ENCODE data around the gene BACE2. TPM values are rescaled to one million over a fixed set of nuclear protein-coding genes. Genes with fewer than 3 reads are reported as not detected.
A peak's percentile ranks its signal among the peaks of the same experiment; 100 is the strongest.
"Not testable (repeated sequence)": the region's sequence is repeated elsewhere in the genome, so short reads cannot be mapped to it uniquely, and the experiment has no call there.

The BACE2 gene
- total and polyA plus RNA-seq, 4 donors, result 9.2 to 36.0 (median 28.2) TPM

- Histone ChIP-seq H3K4me1 (ENCODE audit: control insufficient read depth, insufficient read depth, low read length) (no peaks in the 10 kb centered on the region), H3K4me3 (ENCODE audit: low read depth, low read length) (no peak overlapping the region), H3K27me3 (ENCODE audit: control insufficient read depth, insufficient read depth, low read length) (no peaks in the 10 kb centered on the region), H3K36me3 (ENCODE audit: control insufficient read depth, insufficient read depth, low read length) (no peaks in the 10 kb centered on the region), H3K9me3 (ENCODE audit: control insufficient read depth, insufficient read depth, low read length) (no peaks in the 10 kb centered on the region), H3K27ac (ENCODE audit: low read depth, low read length) (no peak overlapping the region)
- WGBS (ENCODE audit: insufficient coverage), result 94% methylated on average over 1 of the region's 6 CpGs
- DNase-seq (ENCODE audit: low read depth in 4 of 6, low spot score in 6 of 6), result no peak
Measured at GRCh38 chr21:41188486-41189149, 20.7 kb downstream of the BACE2 start.

GRCh38 chr21:41189150-41189745, 21.3 kb downstream of the BACE2 start:
- no peaks in the 10 kb centered on the region for H3K9me3 ChIP-seq (ENCODE audit: control insufficient read depth, insufficient read depth, low read length)
- no peak for DNase-seq (ENCODE audit: low read depth in 4 of 6, low spot score in 6 of 6)
- H3K4me1 ChIP-seq (ENCODE audit: control insufficient read depth, insufficient read depth, low read length), result no peaks in the 10 kb centered on the region
- no peaks in the 10 kb centered on the region for H3K27me3 ChIP-seq (ENCODE audit: control insufficient read depth, insufficient read depth, low read length)
- H3K36me3 ChIP-seq (ENCODE audit: control insufficient read depth, insufficient read depth, low read length), result no peaks in the 10 kb centered on the region
- no peak overlapping the region for H3K27ac ChIP-seq (ENCODE audit: low read depth, low read length)
- H3K4me3 ChIP-seq (ENCODE audit: low read depth, low read length), result no peak overlapping the region
- 86% methylated on average over 1 of the region's 1 CpG for WGBS (ENCODE audit: insufficient coverage)

- not testable (repeated sequence) for H3K4me1 ChIP-seq (ENCODE audit: control insufficient read depth, insufficient read depth, low read length); H3K4me3 ChIP-seq (ENCODE audit: low read depth, low read length); H3K27ac ChIP-seq (ENCODE audit: low read depth, low read length); H3K36me3 ChIP-seq (ENCODE audit: control insufficient read depth, insufficient read depth, low read length); H3K27me3 ChIP-seq (ENCODE audit: control insufficient read depth, insufficient read depth, low read length); H3K9me3 ChIP-seq (ENCODE audit: control insufficient read depth, insufficient read depth, low read length); DNase-seq (ENCODE audit: low read depth in 4 of 6, low spot score in 6 of 6)
- 92% methylated on average over 1 of the region's 4 CpGs for WGBS (ENCODE audit: insufficient coverage)
Measured at GRCh38 chr21:41192552-41192951, 24.6 kb downstream of the BACE2 start.

GRCh38 chr21:41195311-41195710, 27.4 kb downstream of the BACE2 start:
- no peak for DNase-seq (ENCODE audit: low read depth in 4 of 6, low spot score in 6 of 6)
- no peaks in the 10 kb centered on the region for H3K4me1 ChIP-seq (ENCODE audit: control insufficient read depth, insufficient read depth, low read length)
- no peak overlapping the region for H3K27ac ChIP-seq (ENCODE audit: low read depth, low read length)
- WGBS (ENCODE audit: insufficient coverage), result 75% methylated on average over 3 of the region's 5 CpGs
- no peaks in the 10 kb centered on the region for H3K36me3 ChIP-seq (ENCODE audit: control insufficient read depth, insufficient read depth, low read length)
- H3K27me3 ChIP-seq (ENCODE audit: control insufficient read depth, insufficient read depth, low read length), result no peaks in the 10 kb centered on the region
- no peak overlapping the region for H3K4me3 ChIP-seq (ENCODE audit: low read depth, low read length)
- H3K9me3 ChIP-seq (ENCODE audit: control insufficient read depth, insufficient read depth, low read length), result no peaks in the 10 kb centered on the region

- no CpG with 5 or more reads among the region's 5 CpGs for WGBS (ENCODE audit: insufficient coverage)
- H3K4me1 ChIP-seq (ENCODE audit: control insufficient read depth, insufficient read depth, low read length), result no peaks in the 10 kb centered on the region
- no peaks in the 10 kb centered on the region for H3K36me3 ChIP-seq (ENCODE audit: control insufficient read depth, insufficient read depth, low read length)
- no peaks in the 10 kb centered on the region for H3K9me3 ChIP-seq (ENCODE audit: control insufficient read depth, insufficient read depth, low read length)
- no peak overlapping the region for H3K27ac ChIP-seq (ENCODE audit: low read depth, low read length)
- H3K27me3 ChIP-seq (ENCODE audit: control insufficient read depth, insufficient read depth, low read length), result no peaks in the 10 kb centered on the region
- no peak overlapping the region for H3K4me3 ChIP-seq (ENCODE audit: low read depth, low read length)
- DNase-seq (ENCODE audit: low read depth in 4 of 6, low spot score in 6 of 6), result no peak
Measured at GRCh38 chr21:41196993-41197392, 29.0 kb downstream of the BACE2 start.

- no CpG with 5 or more reads among the region's 2 CpGs for WGBS (ENCODE audit: insufficient coverage)
- H3K9me3 ChIP-seq (ENCODE audit: control insufficient read depth, insufficient read depth, low read length), result no peaks in the 10 kb centered on the region
- no peaks in the 10 kb centered on the region for H3K36me3 ChIP-seq (ENCODE audit: control insufficient read depth, insufficient read depth, low read length)
- H3K27me3 ChIP-seq (ENCODE audit: control insufficient read depth, insufficient read depth, low read length), result no peaks in the 10 kb centered on the region
- no peak overlapping the region for H3K4me3 ChIP-seq (ENCODE audit: low read depth, low read length)
- no peaks in the 10 kb centered on the region for H3K4me1 ChIP-seq (ENCODE audit: control insufficient read depth, insufficient read depth, low read length)
- DNase-seq (ENCODE audit: low read depth in 4 of 6, low spot score in 6 of 6), result no peak
- no peak overlapping the region for H3K27ac ChIP-seq (ENCODE audit: low read depth, low read length)
Measured at GRCh38 chr21:41197582-41197981, 29.6 kb downstream of the BACE2 start.

- DNase-seq (ENCODE audit: low read depth in 4 of 6, low spot score in 6 of 6), result not testable (repeated sequence)
Measured at GRCh38 chr21:41198647-41199046, 30.7 kb downstream of the BACE2 start.

GRCh38 chr21:41199123-41199522, 31.2 kb downstream of the BACE2 start:
- no peak overlapping the region for H3K27ac ChIP-seq (ENCODE audit: low read depth, low read length)
- no peaks in the 10 kb centered on the region for H3K27me3 ChIP-seq (ENCODE audit: control insufficient read depth, insufficient read depth, low read length)
- no peaks in the 10 kb centered on the region for H3K36me3 ChIP-seq (ENCODE audit: control insufficient read depth, insufficient read depth, low read length)
- H3K4me3 ChIP-seq (ENCODE audit: low read depth, low read length), result no peak overlapping the region
- H3K4me1 ChIP-seq (ENCODE audit: control insufficient read depth, insufficient read depth, low read length), result peaks cover 2% of the 10 kb centered on the region
- WGBS (ENCODE audit: insufficient coverage), result 82% methylated on average over 7 of the region's 10 CpGs
- no peaks in the 10 kb centered on the region for H3K9me3 ChIP-seq (ENCODE audit: control insufficient read depth, insufficient read depth, low read length)
- no peak for DNase-seq (ENCODE audit: low read depth in 4 of 6, low spot score in 6 of 6)

More at GRCh38 chr21:41198647-41199046, 30.7 kb downstream of the BACE2 start:
- no CpG with 5 or more reads among the region's 5 CpGs for WGBS (ENCODE audit: insufficient coverage)
- not testable (repeated sequence) for H3K9me3 ChIP-seq (ENCODE audit: control insufficient read depth, insufficient read depth, low read length); H3K4me3 ChIP-seq (ENCODE audit: low read depth, low read length); H3K4me1 ChIP-seq (ENCODE audit: control insufficient read depth, insufficient read depth, low read length); H3K27me3 ChIP-seq (ENCODE audit: control insufficient read depth, insufficient read depth, low read length); H3K27ac ChIP-seq (ENCODE audit: low read depth, low read length); H3K36me3 ChIP-seq (ENCODE audit: control insufficient read depth, insufficient read depth, low read length)

GRCh38 chr21:41199588-41199987, 31.6 kb downstream of the BACE2 start:
- Histone ChIP-seq H3K9me3 (ENCODE audit: control insufficient read depth, insufficient read depth, low read length) (no peaks in the 10 kb centered on the region), H3K4me3 (ENCODE audit: low read depth, low read length) (no peak overlapping the region), H3K4me1 (ENCODE audit: control insufficient read depth, insufficient read depth, low read length) (peaks cover 4% of the 10 kb centered on the region), H3K27ac (ENCODE audit: low read depth, low read length) (no peak overlapping the region), H3K36me3 (ENCODE audit: control insufficient read depth, insufficient read depth, low read length) (no peaks in the 10 kb centered on the region), H3K27me3 (ENCODE audit: control insufficient read depth, insufficient read depth, low read length) (no peaks in the 10 kb centered on the region)
- WGBS (ENCODE audit: insufficient coverage), result 98% methylated on average over 4 of the region's 10 CpGs
- DNase-seq (ENCODE audit: low read depth in 4 of 6, low spot score in 6 of 6), result no peak

GRCh38 chr21:41201385-41201784, 33.4 kb downstream of the BACE2 start:
- H3K27me3 ChIP-seq (ENCODE audit: control insufficient read depth, insufficient read depth, low read length), result no peaks in the 10 kb centered on the region
- no peaks in the 10 kb centered on the region for H3K9me3 ChIP-seq (ENCODE audit: control insufficient read depth, insufficient read depth, low read length)
- no peak overlapping the region for H3K4me3 ChIP-seq (ENCODE audit: low read depth, low read length)
- no peak overlapping the region for H3K27ac ChIP-seq (ENCODE audit: low read depth, low read length)
- H3K4me1 ChIP-seq (ENCODE audit: control insufficient read depth, insufficient read depth, low read length), result peaks cover 4% of the 10 kb centered on the region
- WGBS (ENCODE audit: insufficient coverage), result 69% methylated on average over 4 of the region's 5 CpGs
- peak in 1 of 6 donors; percentile 34 for DNase-seq (ENCODE audit: low read depth in 4 of 6, low spot score in 6 of 6)
- no peaks in the 10 kb centered on the region for H3K36me3 ChIP-seq (ENCODE audit: control insufficient read depth, insufficient read depth, low read length)
